Hepatocyte (in vitro differentiated cells): ENCODE results near the gene NPNT. TPM values are rescaled to one million over a fixed set of nuclear protein-coding genes. Genes with fewer than 3 reads are reported as not detected.

ENCODE experiments used
- DNase-seq: peaks from one replicate; pipeline ENCODE4 v3.0.0-alpha.2; 2016; ENCODE audit warnings: low spot score
- H2AFZ ChIP-seq: fragments of 200-600 bp; sonication (generic); 2 replicates; pipeline ENCODE4 v1.6.0; 2016; ENCODE audit warnings: antibody characterized with exemption, mild to moderate bottlenecking
- H3K27ac ChIP-seq: fragments of 200-600 bp; sonication (generic); 2 replicates; pipeline ENCODE4 v1.5.1; 2016; ENCODE audit warnings: mild to moderate bottlenecking
- H3K27me3 ChIP-seq: fragments of 200-600 bp; sonication (generic); 2 replicates; pipeline ENCODE4 v1.6.1; 2016
- H3K36me3 ChIP-seq: fragments of 200-600 bp; sonication (generic); replicated peaks from 2 replicates; pipeline ENCODE4 v1.5.1; 2016; ENCODE audit warnings: low read depth; ENCODE audit not compliant: insufficient read depth
- H3K4me1 ChIP-seq: fragments of 200-600 bp; sonication (generic); 2 replicates; pipeline ENCODE4 v1.5.1; 2016; ENCODE audit warnings: mild to moderate bottlenecking, moderate library complexity; ENCODE audit not compliant: insufficient read depth
- H3K4me2 ChIP-seq: fragments of 200-600 bp; sonication (generic); 2 replicates; pipeline ENCODE4 v1.6.0; 2016
- H3K4me3 ChIP-seq: fragments of 200-600 bp; sonication (generic); 2 replicates; pipeline ENCODE4 v1.5.1; 2016; ENCODE audit warnings: mild to moderate bottlenecking
- H3K79me2 ChIP-seq: fragments of 200-600 bp; sonication (generic); 2 replicates; pipeline ENCODE4 v1.6.0; 2017; ENCODE audit warnings: mild to moderate bottlenecking
- H3K9me2 ChIP-seq: fragments of 200-600 bp; sonication (generic); replicated peaks from 2 replicates; pipeline ENCODE4 v1.6.0; 2017; ENCODE audit warnings: mild to moderate bottlenecking; ENCODE audit not compliant: insufficient read depth
- H3K9me3 ChIP-seq: fragments of 200-600 bp; sonication (generic); 2 replicates; pipeline ENCODE4 v1.5.1; 2016; ENCODE audit warnings: low read depth, mild to moderate bottlenecking
- H4K20me1 ChIP-seq: fragments of 200-600 bp; sonication (generic); 2 replicates; pipeline ENCODE4 v1.6.0; 2016; ENCODE audit warnings: mild to moderate bottlenecking; ENCODE audit not compliant: insufficient read depth, poor library complexity, severe bottlenecking
- EZH2 ChIP-seq: fragments of 200-600 bp; sonication (generic); IDR thresholded peaks from 2 replicates; pipeline ENCODE4 v1.6.1; 2016; ENCODE audit warnings: antibody characterized with exemption, mild to moderate bottlenecking, borderline replicate concordance
- EZH2phosphoT487 ChIP-seq: fragments of 200-600 bp; sonication (generic); IDR thresholded peaks from one replicate; pipeline ENCODE4 v1.6.1; 2018; ENCODE audit warnings: antibody characterized with exemption, mild to moderate bottlenecking, low read depth, moderate library complexity; ENCODE audit not compliant: unreplicated experiment, severe bottlenecking
- WGBS: methylation state at CpG from one replicate; pipeline ENCODE4 v1.1.6; 2016; ENCODE audit warnings: low lambda C conversion rate; ENCODE audit errors: missing lambda C conversion rate; 5-methylcytosine and 5-hydroxymethylcytosine counted together
- polyA plus RNA-seq: library from polyadenylated mRNA; unstranded; fragments of >200 nt; fragmentation: Nextera tagmentation; extraction: Ambion mirVana; gene quantifications from 2 replicates; pipeline ENCODE4 v1.2.1, GENCODE V29; 2016
- total RNA-seq: library from RNA; depleted of rRNA; stranded (reverse); fragments of >200 nt; gene quantifications from 2 replicates; pipeline ENCODE4 v1.2.3, GENCODE V29; 2014
- TF ChIP-seq, protein P1 (sequence below): fragments of 200-600 bp; sonication (generic); IDR thresholded peaks from 2 replicates; pipeline ENCODE4 v1.5.1; 2016; ENCODE audit warnings: antibody characterized with exemption, mild to moderate bottlenecking; ENCODE audit not compliant: poor library complexity

The NPNT gene
- total and polyA plus RNA-seq, 2 experiments from 2014 or later = 228 to 231 TPM

DNA sequence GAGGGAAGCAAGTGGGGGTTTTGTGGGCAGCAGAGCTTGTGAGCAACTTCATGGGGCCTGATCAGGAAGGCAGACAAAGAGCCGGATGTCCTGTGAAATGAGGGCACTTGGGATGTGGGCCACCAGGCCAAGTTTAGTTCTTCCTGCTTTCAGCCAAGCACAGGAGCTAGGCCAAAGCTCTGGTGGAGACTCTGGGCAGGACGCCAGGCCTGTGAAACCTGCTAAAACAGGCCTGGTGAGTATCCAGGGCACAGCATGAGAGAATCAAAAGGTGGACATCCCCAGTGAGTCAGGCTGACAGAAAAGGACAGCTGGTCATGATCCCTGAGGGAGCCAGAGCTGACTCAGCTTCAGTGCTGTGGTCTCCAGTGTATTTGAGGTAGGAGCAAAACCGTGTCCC is 95.7 kb downstream of the NPNT start:
- 79% methylated on average over 3 of the region's 3 CpGs for WGBS
- no peaks in the 10 kb centered on the region for H3K36me3 ChIP-seq
- peak; percentile 59 for DNase-seq
- H3K4me2 ChIP-seq = no peak overlapping the region
- no peaks in the 10 kb centered on the region for H3K9me2 ChIP-seq
- no peak overlapping the region for H2AFZ ChIP-seq
- H3K9me3 ChIP-seq = no peaks in the 10 kb centered on the region
- H3K79me2 ChIP-seq = no peaks in the 10 kb centered on the region
- H4K20me1 ChIP-seq = no peaks in the 10 kb centered on the region
- H3K4me3 ChIP-seq = no peak overlapping the region
- H3K27me3 ChIP-seq = no peaks in the 10 kb centered on the region
- H3K4me1 ChIP-seq = no peaks in the 10 kb centered on the region
- no peak for TF ChIP-seq EZH2
- no peak for TF ChIP-seq EZH2phosphoT487
- TF ChIP-seq, protein P1, sequence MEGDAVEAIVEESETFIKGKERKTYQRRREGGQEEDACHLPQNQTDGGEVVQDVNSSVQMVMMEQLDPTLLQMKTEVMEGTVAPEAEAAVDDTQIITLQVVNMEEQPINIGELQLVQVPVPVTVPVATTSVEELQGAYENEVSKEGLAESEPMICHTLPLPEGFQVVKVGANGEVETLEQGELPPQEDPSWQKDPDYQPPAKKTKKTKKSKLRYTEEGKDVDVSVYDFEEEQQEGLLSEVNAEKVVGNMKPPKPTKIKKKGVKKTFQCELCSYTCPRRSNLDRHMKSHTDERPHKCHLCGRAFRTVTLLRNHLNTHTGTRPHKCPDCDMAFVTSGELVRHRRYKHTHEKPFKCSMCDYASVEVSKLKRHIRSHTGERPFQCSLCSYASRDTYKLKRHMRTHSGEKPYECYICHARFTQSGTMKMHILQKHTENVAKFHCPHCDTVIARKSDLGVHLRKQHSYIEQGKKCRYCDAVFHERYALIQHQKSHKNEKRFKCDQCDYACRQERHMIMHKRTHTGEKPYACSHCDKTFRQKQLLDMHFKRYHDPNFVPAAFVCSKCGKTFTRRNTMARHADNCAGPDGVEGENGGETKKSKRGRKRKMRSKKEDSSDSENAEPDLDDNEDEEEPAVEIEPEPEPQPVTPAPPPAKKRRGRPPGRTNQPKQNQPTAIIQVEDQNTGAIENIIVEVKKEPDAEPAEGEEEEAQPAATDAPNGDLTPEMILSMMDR = no peak
- H3K27ac ChIP-seq = no peak overlapping the region

DNA sequence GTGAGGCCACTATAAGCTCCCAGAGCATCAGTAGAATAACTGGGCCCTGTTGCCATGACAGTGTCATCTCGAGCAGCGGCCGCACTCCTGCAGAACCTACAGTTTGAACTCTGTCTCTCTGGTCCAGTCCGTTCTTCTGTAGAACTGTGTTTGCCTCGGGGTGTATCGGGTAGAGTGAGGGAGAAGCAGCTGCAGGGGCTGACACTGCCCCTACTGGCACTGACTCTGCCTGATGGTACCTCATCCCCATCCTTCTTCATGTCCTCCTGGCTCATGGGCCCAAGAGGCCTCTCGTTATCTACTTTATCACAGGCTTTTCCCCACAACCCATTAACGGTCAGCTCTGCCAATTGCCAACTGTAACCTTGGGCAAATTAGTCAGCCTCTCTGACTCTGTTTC is 96.5 kb downstream of the NPNT start:
- Histone ChIP-seq H3K9me2 (no peaks in the 10 kb centered on the region), H3K27me3 (no peaks in the 10 kb centered on the region), H3K36me3 (no peaks in the 10 kb centered on the region), H3K4me2 (no peak overlapping the region), H3K4me3 (no peak overlapping the region), H2AFZ (no peak overlapping the region), H3K9me3 (no peaks in the 10 kb centered on the region), H4K20me1 (no peaks in the 10 kb centered on the region), H3K27ac (no peak overlapping the region), H3K4me1 (no peaks in the 10 kb centered on the region), H3K79me2 (no peaks in the 10 kb centered on the region)
- 94% methylated on average over 8 of the region's 8 CpGs for WGBS
- DNase-seq = no peak
- TF ChIP-seq, protein P1 = no peak
- no peak for TF ChIP-seq EZH2phosphoT487
- no peak for TF ChIP-seq EZH2

DNA sequence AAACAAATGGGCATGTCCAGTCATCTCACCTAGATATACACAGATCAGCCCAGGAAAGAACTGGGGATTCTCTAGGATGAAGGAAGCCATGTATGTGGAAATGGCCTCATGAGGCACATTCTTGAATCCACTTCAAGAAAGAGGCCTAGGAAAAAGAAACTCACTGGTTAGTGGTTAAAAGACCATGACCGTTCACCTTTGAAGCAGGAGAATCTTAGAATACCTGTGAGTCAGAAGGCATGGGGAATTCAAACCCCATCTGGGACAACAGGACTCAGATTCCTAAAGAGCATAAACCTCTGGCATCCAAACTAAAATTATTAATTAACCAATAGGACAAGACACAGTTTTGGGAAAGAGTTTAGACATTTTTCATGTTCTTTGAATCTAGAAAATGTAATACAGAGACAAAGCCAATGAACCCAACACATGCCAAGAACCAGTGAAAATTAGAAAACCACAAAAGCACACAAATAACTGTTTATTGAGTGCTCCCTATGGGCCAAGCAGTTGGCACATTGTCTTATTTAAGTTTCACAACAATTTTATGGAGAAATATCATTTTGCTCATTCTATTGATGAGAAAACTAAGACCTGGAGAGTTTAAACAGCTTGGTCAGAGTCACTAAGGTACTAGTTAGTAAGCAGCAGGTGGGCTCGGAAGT is 97.5 kb downstream of the NPNT start:
- H3K4me3 ChIP-seq = no peak overlapping the region
- H3K9me3 ChIP-seq = no peaks in the 10 kb centered on the region
- peaks cover 7% of the 10 kb centered on the region for H3K4me1 ChIP-seq
- H3K9me2 ChIP-seq = no peaks in the 10 kb centered on the region
- H3K27ac ChIP-seq = no peak overlapping the region
- TF ChIP-seq EZH2phosphoT487 (no peak), EZH2 (no peak)
- TF ChIP-seq, protein P1 = no peak
- no peaks in the 10 kb centered on the region for H4K20me1 ChIP-seq
- H2AFZ ChIP-seq = no peak overlapping the region
- no peaks in the 10 kb centered on the region for H3K79me2 ChIP-seq
- WGBS = 100% methylated on average over 2 of the region's 2 CpGs
- no peaks in the 10 kb centered on the region for H3K36me3 ChIP-seq
- H3K27me3 ChIP-seq = no peaks in the 10 kb centered on the region
- no peak overlapping the region for H3K4me2 ChIP-seq
- no peak for DNase-seq
